ENCODE results near the gene DNPEP.

- TF ChIP-seq ZNF274 (IDR thresholded peaks at IDR 0.05; ENCODE audit: low read depth, low read length) (no peak), YY1 (IDR thresholded peaks at IDR 0.05; ENCODE audit: insufficient read depth, insufficient read length) (no peak)
These were observed 62.6 kb downstream of the DNPEP start for GRCh38 chr2:219325136-219325535.

Measured in NT2/D1 (cell line).